CD1c-positive myeloid dendritic cell (primary cell): ENCODE results near the gene PTPRC.

Experiments used
- DNase-seq: peaks from one replicate; pipeline ENCODE4 v3.0.0-alpha.2; 2016; ENCODE audit errors: extremely low spot score

PTPRC gene

GRCh38 chr1:198672124-198672523 lies 33.3 kb downstream of the PTPRC start:
- DNase-seq = no peak

GRCh38 chr1:198674009-198674408 lies 35.2 kb downstream of the PTPRC start:
- DNase-seq = no peak

GRCh38 chr1:198676253-198676652 lies 37.4 kb downstream of the PTPRC start:
- DNase-seq = peak; percentile 62

GRCh38 chr1:198677027-198677426 lies 38.2 kb downstream of the PTPRC start:
- DNase-seq = no peak

- DNase-seq = peak; percentile 41
These were observed 39.0 kb downstream of the PTPRC start for GRCh38 chr1:198677871-198678270.

GRCh38 chr1:198678301-198678836 lies 39.5 kb downstream of the PTPRC start:
- no peak for DNase-seq

GRCh38 chr1:198678901-198679329 lies 40.1 kb downstream of the PTPRC start:
- DNase-seq = no peak

- no peak for DNase-seq
These were observed 40.8 kb downstream of the PTPRC start for GRCh38 chr1:198679535-198680173.

GRCh38 chr1:198680174-198680875 lies 41.5 kb downstream of the PTPRC start:
- no peak for DNase-seq

- DNase-seq = peak; percentile 45
These were observed 42.4 kb downstream of the PTPRC start for GRCh38 chr1:198681252-198681651.

GRCh38 chr1:198681831-198682759 lies 43.3 kb downstream of the PTPRC start:
- peak; percentile 98 for DNase-seq

- no peak for DNase-seq
These were observed 44.0 kb downstream of the PTPRC start for GRCh38 chr1:198682850-198683249.

- no peak for DNase-seq
These were observed 44.6 kb downstream of the PTPRC start for GRCh38 chr1:198683449-198683848.

- peak; percentile 59 for DNase-seq
These were observed 47.4 kb downstream of the PTPRC start for GRCh38 chr1:198686069-198686728.

- no peak for DNase-seq
These were observed 48.6 kb downstream of the PTPRC start for GRCh38 chr1:198687429-198687828.

GRCh38 chr1:198691063-198691462 lies 52.2 kb downstream of the PTPRC start:
- DNase-seq = no peak

GRCh38 chr1:198693321-198693720 lies 54.5 kb downstream of the PTPRC start:
- no peak for DNase-seq

GRCh38 chr1:198694542-198694941 lies 55.7 kb downstream of the PTPRC start:
- DNase-seq = no peak

- DNase-seq = no peak
These were observed 57.4 kb downstream of the PTPRC start for GRCh38 chr1:198696211-198696610.

GRCh38 chr1:198699167-198700015 lies 60.6 kb downstream of the PTPRC start:
- peak; percentile 48 for DNase-seq

GRCh38 chr1:198700016-198700392 lies 61.2 kb downstream of the PTPRC start:
- DNase-seq = no peak
